DND-41 (cell line): ENCODE measurements around the gene CACNG3.

Experiments
- ATAC-seq: fragments of 200-7000 bp; cut with Tn5 transposase; 3 replicates; pipeline ENCODE4 v1.9.1; 2021; ENCODE audit warnings: low read depth; ENCODE audit not compliant: insufficient read depth
- DNase-seq: peaks from one replicate; pipeline ENCODE4 v3.0.0-alpha.2; 2020
- H2AFZ ChIP-seq: 2 replicates; pipeline ENCODE4 v1.6.0; 2012; ENCODE audit warnings: low read depth, low read length
- H3K27ac ChIP-seq: 2 replicates; pipeline ENCODE4 v1.5.1; 2012; ENCODE audit warnings: low read length, inconsistent platforms
- H3K27me3 ChIP-seq: fragments of 200-600 bp; sonication (generic); 2 replicates; pipeline ENCODE4 v1.6.0; 2012; ENCODE audit warnings: low read length, mild to moderate bottlenecking, inconsistent platforms; ENCODE audit not compliant: insufficient read depth, poor library complexity
- H3K36me3 ChIP-seq: 2 replicates; pipeline ENCODE4 v1.5.1; 2012; ENCODE audit warnings: low read length, inconsistent platforms; ENCODE audit not compliant: insufficient read depth
- H3K4me1 ChIP-seq: 2 replicates; pipeline ENCODE4 v1.5.1; 2012; ENCODE audit warnings: mild to moderate bottlenecking, low read length; ENCODE audit not compliant: insufficient read depth
- H3K4me2 ChIP-seq: 2 replicates; pipeline ENCODE4 v1.6.0; 2012; ENCODE audit warnings: mild to moderate bottlenecking, moderate library complexity, low read length, inconsistent platforms; ENCODE audit not compliant: insufficient read depth
- H3K4me3 ChIP-seq, 2 experiments: fragments of 200-600 bp in 1 of 2; shearing (Covaris generic) in 1 of 2; 2 replicates each; pipeline ENCODE4 v1.5.1; 2012 to 2016; ENCODE audit warnings: inconsistent platforms in 2 of 2, low read length in 2 of 2, mild to moderate bottlenecking in 2 of 2, low read depth in 1 of 2, moderate library complexity in 1 of 2
- H3K79me2 ChIP-seq: 2 replicates; pipeline ENCODE4 v1.6.0; 2012; ENCODE audit warnings: low read length, inconsistent platforms; ENCODE audit not compliant: insufficient read depth
- H3K9ac ChIP-seq: 2 replicates; pipeline ENCODE4 v1.6.0; 2012; ENCODE audit warnings: low read depth, mild to moderate bottlenecking, inconsistent platforms, low read length, moderate library complexity
- H3K9me3 ChIP-seq: 2 replicates; pipeline ENCODE4 v1.5.1; 2012; ENCODE audit warnings: low read length, moderate library complexity, mild to moderate bottlenecking, inconsistent platforms; ENCODE audit not compliant: insufficient read depth, severe bottlenecking
- H4K20me1 ChIP-seq: 2 replicates; pipeline ENCODE4 v1.6.0; 2012; ENCODE audit warnings: low read length; ENCODE audit not compliant: insufficient read depth
- EZH2 ChIP-seq: IDR thresholded peaks from 3 replicates; pipeline ENCODE4 v1.6.1; 2012; ENCODE audit warnings: borderline replicate concordance, low read depth, mild to moderate bottlenecking, moderate library complexity, low read length, inconsistent platforms; ENCODE audit not compliant: severe bottlenecking
- TF ChIP-seq, protein P1 (sequence below): IDR thresholded peaks from 2 replicates; pipeline ENCODE4 v1.5.1; 2012; ENCODE audit warnings: borderline replicate concordance, low read length, moderate library complexity, mild to moderate bottlenecking; ENCODE audit not compliant: poor library complexity, severe bottlenecking; ENCODE audit errors: extremely low read depth

CACNG3 gene

GRCh38 chr16:24279982-24280515 lies 23.9 kb downstream of the CACNG3 start:
- no peak overlapping the region for H3K27ac ChIP-seq
- H3K9ac ChIP-seq: no peak overlapping the region
- ATAC-seq: no peak
- no peaks in the 10 kb centered on the region for H4K20me1 ChIP-seq
- H3K27me3 ChIP-seq: peaks cover 16% of the 10 kb centered on the region
- TF ChIP-seq, protein P1, sequence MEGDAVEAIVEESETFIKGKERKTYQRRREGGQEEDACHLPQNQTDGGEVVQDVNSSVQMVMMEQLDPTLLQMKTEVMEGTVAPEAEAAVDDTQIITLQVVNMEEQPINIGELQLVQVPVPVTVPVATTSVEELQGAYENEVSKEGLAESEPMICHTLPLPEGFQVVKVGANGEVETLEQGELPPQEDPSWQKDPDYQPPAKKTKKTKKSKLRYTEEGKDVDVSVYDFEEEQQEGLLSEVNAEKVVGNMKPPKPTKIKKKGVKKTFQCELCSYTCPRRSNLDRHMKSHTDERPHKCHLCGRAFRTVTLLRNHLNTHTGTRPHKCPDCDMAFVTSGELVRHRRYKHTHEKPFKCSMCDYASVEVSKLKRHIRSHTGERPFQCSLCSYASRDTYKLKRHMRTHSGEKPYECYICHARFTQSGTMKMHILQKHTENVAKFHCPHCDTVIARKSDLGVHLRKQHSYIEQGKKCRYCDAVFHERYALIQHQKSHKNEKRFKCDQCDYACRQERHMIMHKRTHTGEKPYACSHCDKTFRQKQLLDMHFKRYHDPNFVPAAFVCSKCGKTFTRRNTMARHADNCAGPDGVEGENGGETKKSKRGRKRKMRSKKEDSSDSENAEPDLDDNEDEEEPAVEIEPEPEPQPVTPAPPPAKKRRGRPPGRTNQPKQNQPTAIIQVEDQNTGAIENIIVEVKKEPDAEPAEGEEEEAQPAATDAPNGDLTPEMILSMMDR: no peak
- TF ChIP-seq EZH2: no peak
- H3K9me3 ChIP-seq: no peaks in the 10 kb centered on the region
- H3K4me2 ChIP-seq: no peak overlapping the region
- H3K36me3 ChIP-seq: no peaks in the 10 kb centered on the region
- H2AFZ ChIP-seq: no peak overlapping the region
- no peak for DNase-seq
- no peaks in the 10 kb centered on the region for H3K4me1 ChIP-seq
- no peaks in the 10 kb centered on the region for H3K79me2 ChIP-seq
- no peak overlapping the region for H3K4me3 ChIP-seq

DNA sequence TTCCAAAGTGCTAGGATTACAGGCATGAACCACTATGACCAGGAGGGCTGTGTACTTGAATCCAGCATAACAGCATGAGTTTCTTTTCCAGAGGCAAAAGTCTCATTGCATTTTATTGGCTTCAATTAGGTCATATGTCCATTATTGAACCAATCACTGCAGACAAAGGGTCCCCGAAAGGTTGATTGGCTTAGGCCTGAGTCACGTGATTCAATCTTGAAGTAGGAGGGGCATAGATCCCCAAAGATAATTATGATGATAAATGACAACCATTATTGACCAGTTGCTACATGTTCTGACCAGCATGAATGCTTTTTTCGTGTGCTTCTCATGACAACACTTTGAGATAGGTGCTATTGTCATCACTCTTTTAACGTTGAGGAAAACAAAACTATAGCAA lies 25.3 kb downstream of the CACNG3 start:
- DNase-seq: no peak
- Histone ChIP-seq H3K27me3 (peaks cover 18% of the 10 kb centered on the region), H2AFZ (no peak overlapping the region), H3K4me3 (no peak overlapping the region), H4K20me1 (no peaks in the 10 kb centered on the region), H3K9me3 (no peaks in the 10 kb centered on the region), H3K4me1 (no peaks in the 10 kb centered on the region), H3K36me3 (no peaks in the 10 kb centered on the region), H3K9ac (no peak overlapping the region), H3K4me2 (no peak overlapping the region), H3K27ac (no peak overlapping the region), H3K79me2 (no peaks in the 10 kb centered on the region)
- ATAC-seq: no peak
- TF ChIP-seq, protein P1: no peak
- no peak for TF ChIP-seq EZH2

GRCh38 chr16:24282141-24282540 lies 26.0 kb downstream of the CACNG3 start:
- no peak overlapping the region for H3K4me2 ChIP-seq
- no peak overlapping the region for H3K4me3 ChIP-seq
- H4K20me1 ChIP-seq: no peaks in the 10 kb centered on the region
- DNase-seq: no peak
- no peak overlapping the region for H3K27ac ChIP-seq
- TF ChIP-seq, protein P1: no peak
- no peak for TF ChIP-seq EZH2
- no peak overlapping the region for H3K9ac ChIP-seq
- peaks cover 18% of the 10 kb centered on the region for H3K27me3 ChIP-seq
- ATAC-seq: no peak
- H3K79me2 ChIP-seq: no peaks in the 10 kb centered on the region
- no peak overlapping the region for H2AFZ ChIP-seq
- no peaks in the 10 kb centered on the region for H3K9me3 ChIP-seq
- H3K36me3 ChIP-seq: no peaks in the 10 kb centered on the region
- no peaks in the 10 kb centered on the region for H3K4me1 ChIP-seq
